LoVo (cell line): ENCODE results near the gene ALLC.

Source experiments
- DNase-seq: peaks from one replicate; pipeline ENCODE4 v3.0.0-alpha.2; 2016; ENCODE audit warnings: low spot score

Gene ALLC

DNA sequence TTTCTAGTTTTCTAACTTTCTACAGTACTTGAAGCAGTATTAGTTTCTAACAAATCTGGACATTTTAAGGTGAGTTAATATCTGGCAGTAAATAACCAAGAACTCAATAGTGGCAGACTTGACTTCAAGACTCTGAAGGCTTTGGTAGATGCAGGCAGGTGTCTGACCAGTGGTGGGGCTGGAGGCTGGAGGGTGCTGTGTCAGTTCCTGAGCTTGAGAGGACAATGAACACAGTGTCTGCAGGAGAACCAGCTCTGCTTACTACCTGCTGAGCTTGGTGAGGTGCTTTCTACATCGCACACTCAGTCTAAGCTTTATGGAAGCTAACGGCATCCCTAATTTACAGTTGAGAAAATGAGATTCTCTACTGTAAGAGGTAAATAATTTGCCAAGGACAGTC, 21.2 kb downstream of the ALLC start:
- DNase-seq = no peak

DNA sequence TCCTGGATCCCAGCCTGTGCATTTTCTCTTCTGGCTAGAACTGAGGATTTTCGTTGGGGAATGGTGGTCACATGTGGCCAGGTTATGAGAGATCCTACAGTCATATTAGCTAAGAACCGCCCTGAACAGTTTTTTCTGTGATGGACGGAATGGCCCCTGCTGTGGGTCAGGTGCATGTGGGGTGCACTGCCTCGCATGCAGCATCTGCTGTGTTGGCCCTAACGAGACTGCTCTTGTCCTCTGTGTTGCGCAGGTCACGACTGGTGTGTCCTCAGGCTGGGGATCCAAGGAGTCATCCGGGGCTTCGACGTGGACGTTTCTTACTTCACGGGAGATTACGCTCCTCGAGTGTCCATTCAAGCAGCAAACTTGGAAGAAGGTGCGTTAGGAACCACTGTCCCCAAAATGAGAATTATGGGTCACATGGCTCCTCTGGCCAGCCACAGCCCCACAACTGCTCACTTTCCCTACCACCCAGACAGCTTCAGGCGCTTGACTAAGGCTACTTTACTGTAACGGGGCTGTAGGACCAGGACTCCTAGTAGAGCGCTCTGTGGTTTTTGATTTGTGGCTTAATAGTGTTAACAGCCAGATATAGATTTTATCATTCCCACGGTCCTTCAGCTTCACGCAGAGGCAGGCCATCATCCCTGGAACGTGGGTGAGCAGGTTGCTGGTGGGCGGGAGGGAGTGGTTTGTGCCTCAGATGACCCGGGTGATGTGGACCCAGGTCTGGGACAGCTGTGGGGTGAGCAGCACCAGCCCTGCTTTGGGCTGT, 21.8 kb downstream of the ALLC start:
- no peak for DNase-seq

DNA sequence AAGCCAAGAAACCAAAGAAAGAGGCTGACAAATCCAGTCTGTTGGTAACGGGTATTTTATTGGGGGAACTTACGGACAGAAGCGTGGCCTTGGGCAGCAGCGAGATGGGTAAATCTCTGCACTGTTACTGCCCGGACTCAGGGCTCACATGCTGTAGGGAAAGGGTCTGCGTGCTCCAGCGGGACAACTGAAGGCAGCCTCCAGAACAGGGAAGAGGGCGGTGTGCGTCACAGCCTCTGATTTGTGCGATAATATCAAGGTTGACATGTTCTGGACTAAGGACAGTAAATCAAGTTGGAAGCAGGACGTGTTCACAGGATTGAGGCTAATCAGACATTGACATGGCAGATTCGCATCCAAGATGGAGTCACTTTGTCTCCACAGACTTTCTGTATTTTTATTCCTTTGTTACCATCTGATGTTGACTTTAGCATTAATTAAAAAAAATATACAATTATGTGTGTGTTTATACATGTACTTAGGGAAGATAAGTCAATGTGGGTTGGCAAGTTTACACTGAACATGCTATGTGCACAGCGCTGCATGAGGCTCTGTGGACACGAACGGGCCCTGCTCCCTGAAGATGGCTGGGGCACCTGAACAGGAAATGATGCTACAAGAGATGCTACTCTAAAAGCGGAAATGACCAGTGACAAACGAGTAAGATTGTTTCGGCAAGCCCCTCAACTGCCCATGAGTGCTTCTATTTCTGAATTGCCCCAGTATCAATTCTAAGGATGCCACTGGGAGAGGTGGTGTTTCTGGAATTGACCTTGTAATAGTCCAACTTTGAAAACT, 22.7 kb downstream of the ALLC start:
- DNase-seq = no peak

DNA sequence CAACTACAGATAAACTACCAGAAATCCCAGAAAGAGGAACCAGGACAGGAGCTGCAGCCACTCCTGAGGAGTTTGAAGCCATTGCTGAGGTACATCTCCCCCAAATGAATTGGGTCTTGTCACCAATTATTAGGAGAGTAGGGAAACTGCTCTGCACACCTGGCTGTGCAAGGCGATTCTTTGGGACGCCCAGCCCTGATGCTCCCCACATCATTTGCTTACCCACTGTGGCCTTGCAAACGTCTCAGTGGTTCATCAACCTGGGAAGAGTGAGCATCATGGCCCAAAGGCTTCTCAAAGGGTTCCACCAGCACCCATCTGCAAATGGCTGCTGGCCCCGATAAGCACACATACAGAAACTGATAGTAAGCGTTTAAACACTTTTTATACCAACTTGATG, 23.6 kb downstream of the ALLC start:
- no peak for DNase-seq

DNA sequence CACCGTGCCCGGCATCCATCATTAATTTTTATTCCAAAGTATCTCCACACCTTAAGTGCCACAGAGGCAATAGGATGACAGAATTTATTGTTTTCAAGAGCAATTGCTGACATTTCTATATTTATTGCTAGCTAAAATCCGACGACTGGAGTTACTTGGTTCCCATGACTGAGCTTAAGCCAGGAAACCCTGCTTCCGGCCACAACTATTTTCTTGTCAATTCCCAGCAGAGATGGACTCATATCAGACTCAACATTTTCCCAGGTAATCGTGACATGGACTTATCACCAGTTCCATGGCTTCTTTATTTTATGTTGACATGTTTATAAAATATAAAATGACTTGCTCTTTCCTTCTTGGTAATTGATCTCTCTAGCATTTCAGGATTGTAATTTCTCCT, 24.8 kb downstream of the ALLC start:
- no peak for DNase-seq

DNA sequence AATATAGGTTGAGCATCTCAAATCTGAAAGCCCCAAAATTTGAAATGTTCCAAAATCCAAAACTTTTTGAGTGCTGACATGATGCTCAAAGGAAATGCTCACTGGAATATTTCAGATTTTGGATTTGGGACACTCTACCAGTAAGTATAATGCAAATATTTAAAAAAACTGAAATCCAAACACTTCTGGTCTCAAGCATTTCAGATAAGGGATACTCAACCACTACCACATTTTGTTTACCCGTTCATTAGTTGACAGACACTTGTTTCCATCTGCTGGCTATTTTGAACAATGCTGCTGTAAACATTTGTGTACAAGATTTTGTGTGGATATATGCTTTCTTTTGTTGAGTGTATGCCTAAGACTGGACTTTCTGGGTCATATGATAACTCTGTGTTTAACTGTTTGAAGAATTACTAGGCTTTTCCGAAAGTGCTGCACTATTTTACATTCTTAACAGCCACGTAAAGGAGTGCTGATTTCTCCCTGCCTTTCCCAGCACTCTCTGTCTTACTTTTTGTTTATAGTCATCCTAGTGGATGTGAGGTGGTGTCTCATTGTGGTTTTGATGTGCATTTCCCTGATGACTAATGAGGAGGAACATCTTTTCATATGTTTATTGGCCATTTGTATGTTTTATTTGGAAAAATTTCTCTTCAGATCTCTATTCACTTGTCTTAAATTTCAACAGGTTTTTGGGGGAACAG, 25.9 kb downstream of the ALLC start:
- no peak for DNase-seq

DNA sequence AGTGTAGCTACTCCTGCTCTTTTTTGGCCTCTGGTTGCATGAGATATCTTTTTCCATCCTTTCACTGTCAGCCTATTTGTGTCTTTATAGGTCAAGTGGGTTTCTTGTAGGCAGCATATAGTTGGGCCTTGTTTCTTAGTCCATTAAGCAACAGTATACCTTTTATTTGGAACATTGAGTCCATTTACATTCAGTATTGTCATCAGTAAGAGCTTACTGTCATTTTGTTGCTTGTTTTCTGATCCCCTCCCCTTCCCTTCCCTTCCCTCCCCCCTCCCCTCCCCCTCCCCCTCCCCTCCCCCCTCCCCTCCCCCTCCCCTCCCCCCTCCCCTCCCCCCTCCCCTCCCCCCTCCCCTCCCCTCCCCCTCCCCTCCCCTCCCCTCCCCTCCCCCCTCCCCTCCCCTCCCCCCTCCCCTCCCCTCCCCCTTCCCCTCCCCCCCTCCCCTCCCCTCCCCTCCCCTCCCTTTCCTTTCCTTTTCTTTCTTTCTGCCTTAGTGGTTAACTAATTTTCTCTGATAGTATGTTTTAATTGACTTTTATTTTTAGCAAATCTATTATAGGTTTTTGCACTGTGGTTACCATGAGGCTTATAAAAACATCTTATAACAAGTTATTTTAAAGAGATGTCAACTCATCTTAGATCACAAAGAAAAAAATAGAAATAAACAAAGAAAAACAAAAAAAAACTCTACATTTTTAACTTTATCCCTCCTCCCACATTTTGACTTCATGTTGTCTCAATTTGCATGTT, 32.2 kb downstream of the ALLC start:
- DNase-seq = no peak

DNA sequence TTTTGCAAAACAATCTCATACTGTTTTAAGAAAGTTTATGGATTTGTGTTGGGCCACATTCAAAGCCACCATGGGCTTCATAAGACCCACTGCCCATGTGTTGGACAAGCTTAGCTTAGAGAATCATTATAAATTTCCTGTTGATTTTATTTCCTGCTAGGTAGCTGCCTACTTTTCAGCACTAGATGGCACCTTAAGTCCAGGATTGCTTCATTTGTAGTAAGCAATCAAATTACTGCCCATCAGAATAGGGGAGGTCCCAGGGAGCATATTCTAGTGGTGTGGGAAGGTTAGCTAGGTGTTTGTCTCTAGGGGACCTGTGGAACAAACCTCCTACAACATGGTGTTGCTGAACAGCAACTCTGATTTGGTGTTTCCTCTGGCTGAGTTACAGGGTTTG, 34.4 kb downstream of the ALLC start:
- peak; percentile 6 for DNase-seq

DNA sequence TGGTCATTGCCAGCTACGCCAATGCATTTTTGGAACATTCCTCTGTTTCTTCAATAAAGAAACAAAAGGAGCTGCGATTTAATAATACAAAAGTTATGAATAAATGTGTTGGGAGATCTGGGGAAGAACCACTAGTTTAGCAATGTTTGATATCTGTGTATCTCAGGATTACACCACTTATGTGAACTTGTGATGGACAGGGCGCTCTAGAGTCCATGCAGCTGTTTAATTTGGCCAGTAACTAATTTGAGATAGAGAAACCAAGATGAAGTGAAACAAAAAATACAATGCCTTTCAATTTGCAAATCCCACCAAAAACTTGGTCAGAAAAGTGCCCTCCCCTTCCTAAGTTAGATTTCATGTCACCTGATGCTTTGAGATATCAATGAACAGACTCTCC, 38.5 kb downstream of the ALLC start:
- no peak for DNase-seq

DNA sequence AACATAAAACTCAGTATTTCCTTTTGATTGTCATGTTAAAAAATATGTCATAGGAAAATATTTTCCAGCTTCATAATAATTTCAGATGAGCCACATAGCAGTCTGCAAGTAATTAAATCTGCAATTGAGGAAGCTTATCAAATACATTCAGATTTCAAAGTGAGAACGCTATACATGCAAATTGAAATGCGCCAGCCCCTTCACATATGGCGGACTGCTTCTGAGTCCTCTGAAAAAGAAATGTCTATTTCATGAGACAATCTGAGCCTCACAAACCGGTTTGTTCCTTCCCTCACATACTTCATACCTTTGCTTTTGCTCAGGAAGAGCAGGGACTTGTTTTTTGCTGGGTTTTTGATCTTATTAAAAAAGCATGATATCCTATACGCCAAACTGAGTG, 43.1 kb downstream of the ALLC start:
- DNase-seq = no peak

DNA sequence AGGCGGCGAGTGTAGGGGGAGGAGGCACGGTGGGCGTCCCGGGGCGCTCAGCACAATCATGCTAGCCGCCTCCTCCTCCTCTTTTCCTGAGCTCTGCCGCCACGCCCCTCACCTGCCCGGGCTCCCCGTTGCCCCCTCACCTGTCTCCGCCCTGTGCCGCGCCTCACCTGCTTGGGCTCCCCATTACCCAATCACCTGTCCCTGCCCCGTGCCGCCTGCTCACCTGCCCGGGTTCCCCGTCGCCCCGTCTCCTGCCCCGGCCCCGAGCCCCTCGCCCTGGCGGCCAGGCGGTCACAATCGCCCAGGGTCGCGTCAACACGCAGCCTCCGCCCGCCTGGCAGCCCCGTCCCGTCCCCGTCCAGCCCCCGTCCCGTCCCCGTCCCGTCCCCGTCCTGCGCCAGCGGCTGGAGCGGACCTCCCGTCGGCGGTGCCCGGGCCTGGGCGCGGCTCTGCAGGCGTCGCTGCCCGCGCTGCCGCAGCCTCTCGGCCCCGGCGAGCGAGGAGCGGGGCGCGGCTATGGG, 45.3 kb downstream of the ALLC start, which contains the start of gene DCDC2C:
TSS of gene DCDC2C (plus strand) at position 340 of the 521 bp plus-strand sequence. CDS start at position 517, 177 bp downstream.
- DNase-seq = no peak

DNA sequence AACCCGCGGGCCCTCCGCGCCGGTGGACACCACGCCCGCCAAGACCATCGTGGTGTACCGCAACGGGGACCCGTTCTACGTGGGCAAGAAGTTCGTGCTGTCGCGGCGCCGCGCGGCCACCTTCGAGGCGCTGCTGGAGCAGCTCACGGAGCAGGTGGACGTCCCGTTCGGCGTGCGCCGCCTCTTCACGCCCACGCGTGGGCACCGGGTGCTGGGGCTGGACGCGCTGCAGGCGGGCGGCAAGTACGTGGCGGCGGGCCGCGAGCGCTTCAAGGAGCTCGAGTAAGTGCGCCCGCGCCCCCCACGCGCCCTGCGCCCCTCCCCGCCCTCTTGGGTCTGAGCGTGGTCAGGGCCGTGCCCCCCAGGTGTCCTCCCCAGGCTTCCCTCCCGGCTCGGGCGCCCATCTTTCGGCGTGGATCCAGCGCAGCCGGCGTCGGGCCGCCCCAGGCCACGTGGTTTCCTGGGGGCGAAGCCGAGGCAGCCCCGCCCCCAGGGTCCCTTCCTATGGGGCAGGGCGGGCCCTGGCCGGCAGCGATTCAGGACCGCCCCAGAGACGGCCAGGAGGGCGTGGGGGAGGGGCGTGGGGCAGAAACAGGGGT, 45.9 kb downstream of the ALLC start:
- DNase-seq = no peak

DNA sequence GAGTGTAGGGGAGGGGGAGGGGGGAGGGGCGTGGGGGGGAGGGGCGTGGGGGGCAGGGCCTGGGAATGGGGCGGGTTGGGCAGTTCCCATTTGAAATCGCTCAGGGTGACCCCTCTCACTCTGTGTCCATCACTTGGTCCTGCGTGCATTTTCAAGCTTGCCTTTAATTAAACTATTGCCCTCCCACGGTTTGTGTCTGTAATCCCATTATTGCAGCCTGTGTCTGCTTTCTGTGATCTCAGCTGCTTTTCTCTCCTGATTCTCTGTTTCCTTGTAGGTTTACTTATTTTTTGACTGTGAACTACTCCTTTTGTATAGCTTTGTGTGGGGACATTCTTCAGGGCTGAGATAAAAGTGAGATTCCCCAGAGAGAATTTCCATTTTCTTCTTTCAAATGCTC, 46.7 kb downstream of the ALLC start:
- DNase-seq = no peak

DNA sequence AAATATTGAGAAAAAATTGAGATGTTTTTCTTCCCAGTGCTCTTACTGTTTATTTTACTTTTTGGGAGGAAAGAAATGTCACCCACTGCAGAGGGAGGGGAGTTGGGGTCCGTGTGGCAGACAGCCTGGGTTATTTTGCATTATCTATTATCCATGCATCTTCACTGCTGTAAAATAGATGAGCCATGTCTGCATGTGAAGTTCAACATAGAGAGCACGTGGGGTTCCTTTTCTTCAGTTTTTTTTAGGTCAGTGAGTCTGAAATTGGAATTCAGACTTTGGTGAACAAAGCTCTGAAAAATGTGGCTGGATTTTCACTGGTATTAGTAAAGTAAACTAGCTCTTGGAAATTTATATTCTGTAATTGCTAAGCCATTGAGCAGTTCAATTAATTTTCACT, 47.8 kb downstream of the ALLC start:
- no peak for DNase-seq

DNA sequence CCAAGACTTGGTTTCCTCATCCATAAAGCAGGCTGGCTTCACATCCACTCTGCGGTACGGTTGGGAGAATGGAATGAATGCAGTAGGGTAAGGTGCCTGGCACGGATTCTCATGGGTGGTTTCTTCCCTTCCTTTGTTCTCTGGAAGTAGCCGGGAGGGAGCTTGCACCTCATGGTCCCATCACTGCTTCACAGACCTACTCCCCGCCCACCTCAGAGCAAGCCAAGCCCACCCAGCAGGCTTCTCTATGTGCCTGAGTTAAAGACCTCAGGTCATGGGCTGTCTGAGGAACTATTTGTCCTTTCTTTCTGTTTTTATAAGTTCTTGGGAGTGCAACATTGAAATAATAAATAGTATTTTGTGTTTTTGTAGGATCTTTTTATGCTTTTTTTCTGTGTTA, 48.9 kb downstream of the ALLC start:
- DNase-seq = no peak

DNA sequence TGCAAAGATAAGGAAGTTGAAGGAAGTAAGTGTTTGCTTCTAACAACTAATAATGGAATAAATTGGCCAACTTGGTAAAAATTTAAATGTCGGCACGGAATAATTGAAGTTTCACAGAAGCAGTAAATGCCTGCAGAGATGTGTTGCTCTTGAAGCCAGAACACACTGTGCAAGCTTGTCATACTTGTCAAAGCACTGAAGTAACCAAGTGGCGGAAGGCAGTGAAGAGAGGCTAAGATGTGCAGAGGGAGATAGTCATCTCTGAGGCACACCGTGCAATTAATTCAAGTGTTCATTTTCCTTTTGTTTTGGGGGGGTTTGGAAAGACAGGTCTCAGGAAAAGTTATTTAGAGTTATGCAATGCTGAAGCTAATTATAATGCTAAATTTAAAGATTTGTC, 50.6 kb downstream of the ALLC start:
- DNase-seq = no peak

DNA sequence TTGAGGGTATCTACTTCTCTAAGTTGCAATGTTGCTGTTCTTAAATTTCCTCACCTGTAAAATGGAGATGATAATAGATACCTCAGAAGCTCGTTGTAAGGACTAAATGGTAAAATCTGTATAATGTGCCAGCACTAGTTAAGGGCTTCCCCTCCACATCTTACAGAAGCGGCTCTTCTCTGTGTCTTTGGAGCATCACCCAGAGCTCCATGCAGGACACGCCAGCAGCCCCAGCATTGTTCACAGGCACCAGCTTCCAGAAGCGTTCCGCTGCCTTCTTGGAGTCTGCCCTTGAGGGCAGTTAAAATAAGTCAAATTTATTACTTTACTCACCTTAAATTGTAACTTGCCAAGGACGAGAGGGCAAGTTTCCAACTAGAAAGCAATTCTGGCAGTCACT, 51.2 kb downstream of the ALLC start:
- no peak for DNase-seq

DNA sequence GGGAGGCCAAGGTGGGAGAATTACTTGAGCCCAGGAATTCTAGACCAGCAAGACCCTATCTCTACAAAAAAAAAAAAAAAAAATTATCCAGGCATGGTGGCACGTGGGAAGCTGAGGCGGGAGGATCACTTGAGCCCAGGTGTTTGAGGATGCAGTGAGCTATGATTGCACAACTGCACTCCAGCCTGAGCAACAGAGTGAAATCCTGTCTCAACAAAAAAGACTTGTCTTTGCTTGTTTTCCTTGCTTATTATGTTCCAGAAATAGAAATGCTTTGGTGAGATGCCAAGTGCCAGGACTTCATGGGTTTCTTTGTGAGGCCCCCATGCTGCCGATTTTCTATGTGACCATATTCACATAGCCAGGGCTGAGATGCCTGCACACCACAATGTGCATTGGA, 54.4 kb downstream of the ALLC start:
- DNase-seq = no peak

DNA sequence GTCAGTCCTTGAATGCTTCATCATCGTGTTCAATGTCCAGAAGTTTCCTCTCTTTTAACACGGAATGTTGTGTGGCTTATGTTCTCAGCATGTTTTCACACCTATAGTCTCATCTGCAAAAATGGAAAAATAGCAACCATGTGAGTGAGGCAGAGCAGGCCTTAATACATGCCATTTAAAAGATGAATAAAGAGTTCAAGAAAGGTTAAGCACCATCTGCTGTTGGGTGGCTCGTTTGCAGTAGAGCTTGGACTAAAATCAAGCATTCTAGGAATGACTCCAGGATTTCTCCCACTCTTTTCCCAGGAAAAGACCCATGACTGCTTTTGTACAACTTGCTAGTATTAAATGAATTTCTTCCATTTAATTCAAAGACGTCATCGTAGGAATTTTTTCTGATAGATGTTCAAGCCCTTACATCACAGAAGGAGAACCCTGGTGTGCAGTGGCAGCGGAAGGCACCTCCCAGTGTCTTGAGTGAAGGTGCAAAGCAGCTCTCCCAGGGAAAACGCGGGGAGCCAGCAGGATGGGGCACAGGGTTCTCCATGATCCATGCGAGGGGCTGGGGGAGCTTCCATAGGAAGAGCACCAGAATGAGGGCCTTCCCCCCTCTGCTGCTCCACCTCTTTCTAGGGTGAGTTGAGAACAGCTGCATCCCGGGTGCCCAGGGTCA, 55.0 kb downstream of the ALLC start:
- DNase-seq = no peak

DNA sequence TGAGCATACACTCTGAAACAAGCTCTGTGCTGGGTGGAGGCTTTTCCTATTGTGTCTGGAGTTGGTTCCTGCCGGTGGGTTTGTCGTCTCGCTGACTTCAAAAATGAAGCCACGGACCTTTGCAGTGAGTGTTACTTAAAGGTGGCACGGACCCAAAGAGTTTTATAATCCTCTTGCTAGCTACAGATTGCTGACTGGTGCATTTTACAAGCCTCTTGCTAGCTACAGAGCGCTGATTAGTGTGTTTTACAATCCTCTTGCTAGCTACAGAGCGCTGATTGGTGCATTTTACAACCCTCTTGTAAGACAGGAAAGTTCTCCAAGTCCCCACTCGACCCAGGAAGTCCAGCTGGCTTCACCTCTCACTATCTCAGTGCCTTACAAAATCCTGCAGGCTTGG, 60.7 kb downstream of the ALLC start:
- DNase-seq = no peak

DNA sequence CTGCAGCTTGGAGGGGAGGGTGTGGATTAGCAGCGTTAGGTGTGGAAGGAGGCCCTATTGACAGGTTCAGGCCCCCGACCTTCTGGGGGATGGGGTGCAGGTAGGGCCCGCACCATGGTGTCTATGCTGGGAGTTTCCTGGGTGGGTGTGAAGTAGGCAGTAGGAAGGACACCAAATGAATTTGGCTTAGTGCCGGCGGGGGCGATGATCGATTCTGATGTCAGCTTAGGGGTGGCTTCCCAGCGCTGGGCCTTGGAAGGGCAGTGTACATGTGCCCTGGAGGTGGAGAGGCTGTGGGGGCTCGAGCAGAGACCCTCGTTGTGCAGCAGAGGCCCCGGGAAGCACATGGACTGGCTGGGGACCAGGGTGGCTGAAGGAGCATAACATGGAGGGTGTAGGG, 67.0 kb downstream of the ALLC start:
- DNase-seq = no peak
